Activated T-cell treated with anti-CD3 and anti-CD28 coated beads for 4 hours (primary cell): ENCODE measurements around the gene RPL27A.

ENCODE experiments used
- DNase-seq: peaks from one replicate; pipeline ENCODE4 v3.0.0-alpha.2; 2020

Gene RPL27A

DNA sequence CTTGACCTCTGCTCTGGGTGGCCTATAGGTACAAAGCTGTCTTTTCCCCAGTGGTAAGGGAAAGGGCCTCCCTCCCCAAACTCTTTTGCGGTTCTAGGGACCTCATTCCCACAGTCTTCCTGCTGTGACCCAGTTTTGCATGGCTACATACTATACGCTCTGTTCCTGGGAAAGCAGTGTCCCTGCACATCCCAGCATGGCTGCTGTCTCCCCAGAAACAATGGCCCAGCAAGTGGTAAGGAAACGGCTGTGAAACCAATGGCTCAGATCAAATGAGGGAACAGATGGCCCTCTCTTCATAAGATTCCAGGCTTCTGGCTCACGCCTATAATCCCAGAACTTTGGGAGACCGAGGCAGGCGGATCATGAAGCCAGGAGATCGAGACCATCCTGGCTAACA, 41.1 kb downstream of the RPL27A start:
- DNase-seq = no peak

DNA sequence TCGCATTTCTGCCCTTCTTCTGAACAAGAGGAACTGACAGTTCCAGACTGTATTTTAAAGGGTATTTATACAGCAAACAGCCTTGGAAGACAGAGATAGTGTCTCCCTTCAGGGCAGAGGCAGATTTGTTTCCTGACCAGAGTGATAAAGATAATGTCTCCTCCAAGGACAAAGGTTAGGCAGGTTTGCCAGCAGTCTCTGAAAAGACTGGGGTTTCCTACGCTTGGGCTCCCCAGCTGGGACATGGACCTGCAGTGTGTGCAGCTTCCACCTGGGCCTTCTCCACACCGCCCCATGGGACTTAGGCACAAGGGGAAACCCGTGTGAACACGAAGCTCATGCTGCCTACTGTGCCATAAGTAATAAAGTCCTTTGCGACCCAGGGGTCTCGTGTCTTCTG, 42.1 kb downstream of the RPL27A start:
- no peak for DNase-seq

DNA sequence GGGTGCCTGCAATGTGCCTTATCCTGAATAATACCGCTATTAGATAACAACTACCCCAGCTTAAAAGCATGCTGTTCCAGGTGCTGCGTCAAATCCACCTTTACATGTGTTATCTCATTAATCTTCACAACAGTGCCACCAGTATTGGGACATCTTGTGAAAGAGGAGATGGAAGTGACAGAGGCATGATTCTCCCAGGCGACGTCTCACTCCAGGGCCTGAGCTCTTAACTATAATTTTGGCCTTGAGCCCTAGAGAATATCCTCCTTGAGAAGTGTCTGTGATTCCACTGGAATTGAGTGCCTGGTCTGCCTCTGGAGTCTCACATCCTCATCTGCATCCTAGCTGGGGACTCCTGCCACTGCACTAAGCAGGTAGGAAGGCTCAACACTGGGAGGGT, 43.8 kb downstream of the RPL27A start:
- DNase-seq = no peak

DNA sequence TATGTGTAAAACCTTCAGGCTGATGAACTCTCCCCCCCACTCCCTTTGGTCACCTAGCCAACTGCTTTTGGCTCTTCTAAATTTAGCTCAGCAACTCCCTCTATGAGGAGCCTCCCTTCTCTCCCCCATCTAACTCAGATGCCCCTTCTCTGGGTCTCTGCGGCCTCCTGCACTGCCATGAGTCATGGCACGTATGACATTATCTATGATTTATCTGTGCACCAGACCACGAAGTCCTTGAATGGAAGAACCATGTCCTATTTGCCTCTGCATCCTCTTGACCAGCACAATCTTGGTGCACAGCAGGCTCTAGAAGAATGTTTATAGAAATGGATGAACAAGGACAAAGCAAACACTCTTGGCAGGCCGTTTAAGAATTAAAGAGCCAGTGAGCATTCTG, 46.0 kb downstream of the RPL27A start:
- no peak for DNase-seq

DNA sequence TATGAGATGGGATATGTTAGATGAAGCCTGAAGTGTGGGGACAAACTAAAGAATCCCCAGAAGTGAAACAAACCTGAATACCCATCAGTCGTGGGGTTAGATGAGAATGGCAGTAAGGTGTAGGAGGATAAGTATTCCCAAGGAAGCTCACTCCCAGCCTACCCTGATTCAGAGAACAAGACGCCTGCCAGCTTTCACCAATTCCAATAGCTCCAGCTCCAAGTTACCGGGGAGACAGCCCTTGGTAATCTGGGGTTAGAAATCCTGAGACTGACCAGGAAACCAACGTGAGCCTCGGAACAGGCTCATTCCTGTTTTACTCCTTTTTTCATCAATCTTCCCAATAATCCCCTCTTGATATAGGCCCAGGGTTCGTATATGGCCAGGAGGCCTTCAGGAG, 46.5 kb downstream of the RPL27A start:
- no peak for DNase-seq

DNA sequence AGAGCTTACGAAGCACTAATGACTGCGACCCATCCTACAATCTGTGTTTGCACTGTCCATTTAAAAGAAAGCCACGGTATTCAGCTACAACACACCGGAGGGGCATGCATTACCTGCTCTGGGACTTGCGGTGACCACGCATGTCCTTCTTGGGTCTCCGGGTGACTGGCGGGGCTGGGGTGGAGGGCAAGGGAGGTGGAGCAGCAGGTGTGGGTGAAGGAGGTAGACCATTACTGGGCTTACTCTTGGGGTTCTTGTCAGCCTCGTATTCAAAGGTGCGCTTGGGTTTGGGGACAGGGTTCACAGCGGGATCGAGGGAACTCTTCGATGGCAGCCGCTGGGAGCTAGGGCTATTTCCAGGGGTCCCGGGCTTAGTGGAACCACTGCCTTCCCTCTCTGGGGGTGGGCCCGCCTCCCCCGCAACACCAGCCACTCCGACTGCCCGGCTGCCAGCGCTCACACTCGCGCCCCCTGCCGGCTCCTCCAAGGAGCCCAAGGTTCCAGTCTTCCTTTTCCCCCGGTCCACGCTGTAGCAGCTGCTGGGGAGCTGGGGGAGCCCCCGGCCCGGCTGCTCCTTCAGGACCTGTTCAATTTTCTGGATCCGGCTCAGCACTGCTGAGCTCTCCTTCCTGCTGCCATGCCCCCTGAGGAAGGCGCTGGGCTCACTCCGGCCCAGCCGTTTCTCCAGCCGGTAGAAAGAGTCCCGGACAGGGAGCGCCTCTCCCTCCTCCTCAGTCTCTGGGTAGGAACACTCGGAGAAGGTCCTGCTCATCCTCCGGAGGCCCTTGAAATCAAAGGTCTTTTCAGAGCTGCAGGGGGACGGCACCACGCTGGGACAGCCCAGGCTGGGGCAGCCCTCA, 47.5 kb downstream of the RPL27A start:
- no peak for DNase-seq

DNA sequence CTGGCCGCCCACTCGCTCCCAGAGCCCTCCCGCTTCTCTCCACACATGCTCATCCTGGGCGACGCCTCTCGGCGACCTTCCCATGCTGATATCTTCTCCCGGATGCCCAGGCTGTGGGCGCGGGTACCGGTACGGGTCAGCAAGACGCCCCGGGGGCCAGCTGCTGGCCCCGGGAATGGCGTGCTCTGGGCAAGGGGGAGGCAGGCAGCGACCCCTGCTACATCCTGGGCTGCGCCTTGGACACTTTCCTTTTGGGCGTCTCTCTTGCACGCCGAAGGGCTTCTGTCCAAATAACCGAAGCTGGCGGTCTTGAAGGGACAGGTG, 48.1 kb downstream of the RPL27A start:
- DNase-seq = no peak

DNA sequence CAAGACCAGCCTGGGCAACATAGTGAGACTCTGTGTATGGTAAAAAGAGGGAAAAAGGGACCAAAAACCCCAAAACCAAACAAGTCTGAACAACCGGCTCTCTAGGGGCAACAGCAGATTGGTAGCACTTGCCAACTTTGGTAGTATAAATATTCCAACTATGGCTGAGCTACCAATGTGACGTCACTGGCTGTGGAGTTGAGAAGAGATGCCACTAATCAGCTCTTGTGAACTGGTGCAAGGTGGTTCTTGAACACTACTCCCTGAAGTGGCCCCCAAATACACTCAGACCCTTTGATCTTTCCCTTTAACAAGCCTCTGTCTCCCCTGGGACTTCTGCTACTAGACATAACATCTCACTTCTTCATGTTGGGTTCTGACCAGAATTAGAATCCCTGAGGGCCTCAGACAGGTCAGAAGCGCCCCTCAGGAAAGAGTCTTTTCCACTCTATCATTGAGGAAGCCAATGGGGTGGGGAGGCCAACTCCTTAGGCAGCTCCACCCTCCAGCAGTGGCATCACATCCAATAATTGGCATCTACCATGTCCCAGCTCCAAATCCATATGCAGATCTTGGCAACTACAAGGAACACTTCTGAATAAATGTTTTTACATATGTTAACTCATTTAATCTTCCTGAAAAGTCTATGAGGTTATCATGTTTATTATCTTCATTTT, 49.2 kb downstream of the RPL27A start:
- DNase-seq = no peak

DNA sequence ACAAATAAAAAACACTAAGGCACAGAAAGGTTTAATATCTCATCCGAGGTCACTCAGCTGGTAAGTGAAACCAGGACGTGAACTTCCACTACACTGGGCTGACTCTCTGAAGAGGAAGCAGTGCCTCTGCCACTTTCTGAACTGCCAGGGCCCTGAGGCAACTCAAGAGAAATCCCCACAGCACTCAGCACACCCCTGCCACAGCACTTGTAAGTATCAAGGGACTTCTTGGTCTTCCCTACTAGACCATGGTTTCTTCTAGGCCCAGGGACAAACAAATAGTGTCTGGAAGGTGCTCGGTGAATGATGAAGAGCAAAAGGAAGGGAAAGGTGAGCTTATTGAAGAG, 49.7 kb downstream of the RPL27A start:
- DNase-seq = no peak

DNA sequence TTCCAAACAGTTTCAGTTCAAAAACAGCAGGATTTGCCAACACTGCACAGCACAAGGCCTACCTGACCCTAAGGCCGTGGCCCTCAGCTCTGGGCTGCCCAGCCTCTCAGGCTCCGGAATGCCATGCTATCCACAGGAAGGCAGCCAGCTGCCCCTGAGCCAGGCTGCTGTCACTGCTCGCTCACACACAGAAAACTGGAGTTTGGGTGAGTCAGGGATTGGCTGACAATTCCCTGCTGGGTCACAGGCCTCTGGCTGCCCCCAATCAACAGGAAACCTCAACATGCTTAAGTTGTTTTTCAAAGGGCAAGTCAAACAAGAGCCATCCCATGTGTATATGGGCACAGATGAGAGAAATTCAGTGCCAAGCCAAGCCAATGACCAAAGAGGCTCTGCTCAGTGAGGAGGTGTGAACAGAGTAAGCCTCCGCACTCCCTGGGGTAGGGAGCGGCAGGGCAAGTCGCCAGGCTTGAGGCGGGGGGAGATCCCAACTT, 50.2 kb downstream of the RPL27A start:
- DNase-seq = no peak

DNA sequence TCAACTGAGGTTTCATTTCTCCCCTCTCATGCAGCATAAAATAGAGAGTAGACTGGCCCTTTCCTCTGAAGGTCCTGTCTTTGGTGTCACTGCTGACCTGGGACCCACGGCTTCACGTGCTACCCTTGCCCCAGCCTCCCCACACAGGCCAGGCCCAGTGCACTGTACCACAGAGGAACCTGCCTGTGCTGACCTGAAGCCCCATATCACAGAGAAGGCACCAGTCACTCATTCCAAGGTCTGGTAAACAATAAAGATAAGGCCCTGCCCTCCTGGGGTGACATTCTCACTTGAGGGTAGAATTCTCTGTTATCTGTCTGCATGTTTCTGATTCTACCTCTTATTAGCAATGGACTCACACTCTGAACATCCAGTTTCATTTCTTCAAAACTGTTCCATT, 51.3 kb downstream of the RPL27A start:
- DNase-seq = no peak

DNA sequence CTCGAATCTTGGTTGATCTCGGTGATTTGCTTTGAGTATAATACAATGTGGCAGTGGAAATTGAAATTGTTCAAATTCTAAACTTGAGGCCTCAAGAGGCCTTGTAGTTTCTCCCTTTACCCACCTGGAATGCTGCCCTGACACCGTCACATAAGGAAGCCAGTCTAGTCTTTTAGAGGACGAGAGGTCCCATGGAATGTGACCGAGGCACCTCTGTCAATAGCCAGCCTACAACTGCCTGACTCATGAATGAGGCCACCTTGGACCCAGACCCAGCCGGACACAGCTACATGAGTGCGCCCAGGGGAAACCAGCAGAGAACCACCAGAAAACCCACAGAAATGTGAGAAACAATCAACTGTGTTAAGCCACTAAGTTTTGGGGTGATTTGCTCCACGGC, 52.5 kb downstream of the RPL27A start:
- no peak for DNase-seq

DNA sequence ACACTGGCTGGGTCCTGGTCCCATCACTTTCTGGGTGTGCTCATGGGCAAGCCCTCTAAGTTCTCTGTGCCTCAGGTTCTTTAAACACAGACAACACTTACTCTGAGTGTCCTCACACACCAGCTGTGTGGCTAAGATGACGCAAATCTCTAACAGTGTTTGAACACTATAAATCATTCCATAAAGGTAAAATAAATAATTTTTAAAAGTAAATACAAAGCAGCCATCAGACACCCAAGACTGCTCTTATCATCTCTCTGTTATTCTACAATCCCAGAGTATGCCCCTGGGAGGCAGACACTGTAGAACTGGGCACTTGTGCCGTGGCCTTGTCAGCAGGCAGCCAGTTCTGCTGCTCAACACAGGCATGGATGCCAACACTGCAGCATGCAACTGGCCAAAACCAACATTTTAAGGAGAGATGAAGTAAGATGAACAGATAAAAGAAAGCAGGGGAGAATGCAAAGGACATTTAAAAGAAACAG, 56.8 kb downstream of the RPL27A start:
- DNase-seq = no peak
